ENCODE results near the gene AP2A1. TPM values are rescaled to one million over a fixed set of nuclear protein-coding genes. Genes with fewer than 3 reads are reported as not detected.
A peak's percentile ranks its signal among the peaks of the same experiment; 100 is the strongest.

The AP2A1 gene
- polyA plus RNA-seq, 1 donor from 2014 or later = 40.8 TPM

DNA sequence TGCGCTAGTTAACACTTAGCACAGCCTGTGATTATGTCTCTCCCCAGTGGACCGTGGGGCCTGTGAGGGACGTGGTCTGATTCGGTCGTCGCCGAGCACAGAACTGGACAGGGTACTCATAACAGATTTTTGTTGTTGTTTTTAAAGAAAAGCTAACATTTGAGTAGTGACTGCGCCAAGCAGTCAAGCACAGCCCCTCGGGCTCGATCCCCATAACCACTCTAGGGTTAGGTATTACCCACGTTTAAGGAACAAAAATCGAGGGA lies 83.4 kb downstream of the AP2A1 start:
- Histone ChIP-seq H3K9ac (ENCODE audit: low read length) (peak overlapping the region; percentile 89), H2AFZ (ENCODE audit: low read depth, low read length) (peak overlapping the region; percentile 66), H3K4me3 (ENCODE audit: low read length) (peak overlapping the region; percentile 70), H3K9me3 (ENCODE audit: low read length) (no peaks in the 10 kb centered on the region), H4K20me1 (ENCODE audit: insufficient read depth) (peaks cover 25% of the 10 kb centered on the region), H3K27me3 (ENCODE audit: insufficient read depth, low read depth, low read length) (no peaks in the 10 kb centered on the region), H3K4me2 (ENCODE audit: low read length) (no peak overlapping the region), H3K79me2 (replicated peaks; ENCODE audit: insufficient read depth, low read length) (peaks cover 30% of the 10 kb centered on the region), H3K36me3 (ENCODE audit: insufficient read depth, low read length) (peaks cover 4% of the 10 kb centered on the region), H3F3A (ENCODE audit: insufficient read depth, low read length, poor library complexity, severe bottlenecking) (no peaks in the 10 kb centered on the region), H3K27ac (ENCODE audit: low read length) (peak overlapping the region; percentile 95), H3K9me2 (ENCODE audit: insufficient read depth, low read length) (no peaks in the 10 kb centered on the region)
- TF ChIP-seq MXI1 (conservative IDR thresholded peaks at IDR 0.05; ENCODE audit: poor library complexity, severe bottlenecking) = no peak
- no peak for TF ChIP-seq RAD21 (conservative IDR thresholded peaks at IDR 0.05)
- TF ChIP-seq EP300 (conservative IDR thresholded peaks at IDR 0.05; ENCODE audit: poor library complexity, severe bottlenecking) = no peak
- no peak for TF ChIP-seq POLR2AphosphoS5 (IDR thresholded peaks at IDR 0.05)
- no peak for TF ChIP-seq EZH2 (IDR thresholded peaks at IDR 0.05; ENCODE audit: borderline replicate concordance, insufficient read depth, low read length, poor library complexity, severe bottlenecking)

DNA sequence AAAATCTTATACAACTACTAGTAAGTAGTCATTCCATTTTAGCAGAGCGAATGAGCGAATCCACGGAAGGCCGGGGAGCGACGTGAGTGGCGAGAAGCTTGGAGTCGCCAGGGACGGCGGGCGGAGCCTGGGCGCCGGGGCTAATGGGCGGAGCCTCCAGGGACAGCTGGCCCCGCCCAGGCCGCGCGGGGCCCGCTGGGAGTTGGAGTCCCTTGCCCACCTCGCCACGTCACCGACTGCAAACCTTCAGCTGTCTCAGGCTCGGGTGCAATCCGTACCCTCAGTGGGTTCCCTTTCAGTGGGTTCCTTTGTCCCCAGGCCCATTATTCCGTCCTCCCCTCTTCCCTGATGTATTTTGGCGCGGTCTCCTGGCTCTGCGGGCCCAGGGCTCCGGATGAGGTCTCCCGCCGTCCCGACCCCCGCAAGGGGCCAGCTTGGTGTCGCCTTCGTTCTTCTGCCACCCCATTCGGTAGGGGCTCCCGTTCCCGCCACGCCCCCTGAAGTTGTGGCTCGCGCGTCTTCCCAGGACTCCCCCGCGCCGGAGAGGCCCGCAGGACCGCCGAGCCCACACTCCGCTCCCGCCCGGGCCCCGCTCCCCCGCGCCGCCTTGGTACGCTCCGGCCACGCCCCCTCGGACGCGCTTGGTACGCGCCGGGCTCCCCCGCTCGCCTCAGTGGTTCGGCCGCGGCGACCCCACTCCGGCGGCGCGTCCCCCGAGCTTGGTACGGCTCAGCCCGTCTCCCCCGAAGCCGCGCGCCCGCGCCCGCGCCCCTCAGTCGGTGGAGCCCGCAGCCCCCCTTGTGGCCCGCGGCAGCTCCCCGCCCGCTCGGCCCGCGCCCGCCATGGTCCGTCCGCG lies 83.9 kb downstream of the AP2A1 start, which contains the start of gene PTOV1:
Gene PTOV1, plus strand, starts transcription at position 673 of the 856 bp plus-strand sequence.
- Histone ChIP-seq H3K9ac (ENCODE audit: low read length) (peak within 1 kb of the TSS; percentile 89), H3K79me2 (replicated peaks; ENCODE audit: insufficient read depth, low read length) (peaks cover 34% of the 10 kb centered on the region), H3K4me2 (ENCODE audit: low read length) (peak within 1 kb of the TSS; percentile 52), H3K27ac (ENCODE audit: low read length) (peak within 1 kb of the TSS; percentile 95), H2AFZ (ENCODE audit: low read depth, low read length) (peak within 1 kb of the TSS; percentile 66), H3F3A (ENCODE audit: insufficient read depth, low read length, poor library complexity, severe bottlenecking) (no peaks in the 10 kb centered on the region), H3K27me3 (ENCODE audit: insufficient read depth, low read depth, low read length) (no peaks in the 10 kb centered on the region), H4K20me1 (ENCODE audit: insufficient read depth) (peaks cover 31% of the 10 kb centered on the region), H3K9me3 (ENCODE audit: low read length) (no peaks in the 10 kb centered on the region), H3K9me2 (ENCODE audit: insufficient read depth, low read length) (no peaks in the 10 kb centered on the region), H3K36me3 (ENCODE audit: insufficient read depth, low read length) (peaks cover 4% of the 10 kb centered on the region), H3K4me3 (ENCODE audit: low read length) (peak within 1 kb of the TSS; percentile 76)
- TF ChIP-seq TAF1 (IDR thresholded peaks at IDR 0.05; ENCODE audit: low read depth) (peak; percentile 56), POLR2AphosphoS5 (IDR thresholded peaks at IDR 0.05) (peak; percentile 82), EZH2 (IDR thresholded peaks at IDR 0.05; ENCODE audit: borderline replicate concordance, insufficient read depth, low read length, poor library complexity, severe bottlenecking) (no peak), SMC3 (conservative IDR thresholded peaks at IDR 0.05; ENCODE audit: poor library complexity) (peak; percentile 44), RAD21 (conservative IDR thresholded peaks at IDR 0.05) (peak; percentile 37), EP300 (conservative IDR thresholded peaks at IDR 0.05; ENCODE audit: poor library complexity, severe bottlenecking) (peak; percentile 80), MXI1 (conservative IDR thresholded peaks at IDR 0.05; ENCODE audit: poor library complexity, severe bottlenecking) (peak; percentile 77)
- TF ChIP-seq, protein P1, sequence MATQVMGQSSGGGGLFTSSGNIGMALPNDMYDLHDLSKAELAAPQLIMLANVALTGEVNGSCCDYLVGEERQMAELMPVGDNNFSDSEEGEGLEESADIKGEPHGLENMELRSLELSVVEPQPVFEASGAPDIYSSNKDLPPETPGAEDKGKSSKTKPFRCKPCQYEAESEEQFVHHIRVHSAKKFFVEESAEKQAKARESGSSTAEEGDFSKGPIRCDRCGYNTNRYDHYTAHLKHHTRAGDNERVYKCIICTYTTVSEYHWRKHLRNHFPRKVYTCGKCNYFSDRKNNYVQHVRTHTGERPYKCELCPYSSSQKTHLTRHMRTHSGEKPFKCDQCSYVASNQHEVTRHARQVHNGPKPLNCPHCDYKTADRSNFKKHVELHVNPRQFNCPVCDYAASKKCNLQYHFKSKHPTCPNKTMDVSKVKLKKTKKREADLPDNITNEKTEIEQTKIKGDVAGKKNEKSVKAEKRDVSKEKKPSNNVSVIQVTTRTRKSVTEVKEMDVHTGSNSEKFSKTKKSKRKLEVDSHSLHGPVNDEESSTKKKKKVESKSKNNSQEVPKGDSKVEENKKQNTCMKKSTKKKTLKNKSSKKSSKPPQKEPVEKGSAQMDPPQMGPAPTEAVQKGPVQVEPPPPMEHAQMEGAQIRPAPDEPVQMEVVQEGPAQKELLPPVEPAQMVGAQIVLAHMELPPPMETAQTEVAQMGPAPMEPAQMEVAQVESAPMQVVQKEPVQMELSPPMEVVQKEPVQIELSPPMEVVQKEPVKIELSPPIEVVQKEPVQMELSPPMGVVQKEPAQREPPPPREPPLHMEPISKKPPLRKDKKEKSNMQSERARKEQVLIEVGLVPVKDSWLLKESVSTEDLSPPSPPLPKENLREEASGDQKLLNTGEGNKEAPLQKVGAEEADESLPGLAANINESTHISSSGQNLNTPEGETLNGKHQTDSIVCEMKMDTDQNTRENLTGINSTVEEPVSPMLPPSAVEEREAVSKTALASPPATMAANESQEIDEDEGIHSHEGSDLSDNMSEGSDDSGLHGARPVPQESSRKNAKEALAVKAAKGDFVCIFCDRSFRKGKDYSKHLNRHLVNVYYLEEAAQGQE (IDR thresholded peaks at IDR 0.05; ENCODE audit: borderline replicate concordance) = peak; percentile 88
- TF ChIP-seq, protein P2, sequence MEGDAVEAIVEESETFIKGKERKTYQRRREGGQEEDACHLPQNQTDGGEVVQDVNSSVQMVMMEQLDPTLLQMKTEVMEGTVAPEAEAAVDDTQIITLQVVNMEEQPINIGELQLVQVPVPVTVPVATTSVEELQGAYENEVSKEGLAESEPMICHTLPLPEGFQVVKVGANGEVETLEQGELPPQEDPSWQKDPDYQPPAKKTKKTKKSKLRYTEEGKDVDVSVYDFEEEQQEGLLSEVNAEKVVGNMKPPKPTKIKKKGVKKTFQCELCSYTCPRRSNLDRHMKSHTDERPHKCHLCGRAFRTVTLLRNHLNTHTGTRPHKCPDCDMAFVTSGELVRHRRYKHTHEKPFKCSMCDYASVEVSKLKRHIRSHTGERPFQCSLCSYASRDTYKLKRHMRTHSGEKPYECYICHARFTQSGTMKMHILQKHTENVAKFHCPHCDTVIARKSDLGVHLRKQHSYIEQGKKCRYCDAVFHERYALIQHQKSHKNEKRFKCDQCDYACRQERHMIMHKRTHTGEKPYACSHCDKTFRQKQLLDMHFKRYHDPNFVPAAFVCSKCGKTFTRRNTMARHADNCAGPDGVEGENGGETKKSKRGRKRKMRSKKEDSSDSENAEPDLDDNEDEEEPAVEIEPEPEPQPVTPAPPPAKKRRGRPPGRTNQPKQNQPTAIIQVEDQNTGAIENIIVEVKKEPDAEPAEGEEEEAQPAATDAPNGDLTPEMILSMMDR (IDR thresholded peaks at IDR 0.05; ENCODE audit: poor library complexity, severe bottlenecking) = no peak

All from neural cell (in vitro differentiated cells).